Measurements from ENCODE around the gene LRP3. TPM values are rescaled to one million over a fixed set of nuclear protein-coding genes. Genes with fewer than 3 reads are reported as not detected.

The LRP3 gene
- total and polyA plus RNA-seq, 2 of the 13 experiments (the other 11 are each of a cell fraction or from before 2014, with no cell fraction given) = 17.6 to 51.6 TPM

DNA sequence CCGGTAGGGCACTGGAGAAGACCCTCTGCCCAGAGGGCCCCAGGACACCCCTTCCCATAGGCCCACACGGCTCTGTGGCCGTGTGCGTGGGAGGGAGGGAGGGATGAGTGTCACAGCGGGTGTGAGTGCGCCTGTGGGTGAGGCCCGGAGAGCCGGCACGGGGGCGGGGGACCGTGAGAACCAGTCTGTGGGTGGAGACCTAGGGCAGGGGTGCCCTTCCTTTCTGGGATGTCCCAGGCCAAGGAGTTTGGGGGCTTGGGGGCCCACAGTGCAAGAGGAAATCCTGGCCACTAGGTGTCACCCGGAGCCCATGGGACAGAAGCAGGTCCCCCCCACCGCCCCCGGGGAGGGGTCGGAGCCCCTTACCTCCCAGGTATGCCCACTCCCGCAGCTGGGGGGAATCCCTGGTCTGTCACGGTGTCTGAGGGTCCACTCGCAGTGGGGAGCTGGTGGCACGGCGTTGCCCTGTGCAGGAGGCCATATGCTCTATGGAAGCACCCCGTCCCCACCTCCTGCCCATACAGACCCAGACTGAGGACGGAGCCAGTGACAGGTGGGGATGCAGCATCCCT is 47.5 kb downstream of the LRP3 start (continued):
- no peak for TF ChIP-seq ZNF138 (CRISPR knock-in tag; IDR thresholded peaks at IDR 0.05; ENCODE audit: low read depth)
- TF ChIP-seq RARA (CRISPR knock-in tag; IDR thresholded peaks at IDR 0.05) = no peak
- TF ChIP-seq, protein P1, sequence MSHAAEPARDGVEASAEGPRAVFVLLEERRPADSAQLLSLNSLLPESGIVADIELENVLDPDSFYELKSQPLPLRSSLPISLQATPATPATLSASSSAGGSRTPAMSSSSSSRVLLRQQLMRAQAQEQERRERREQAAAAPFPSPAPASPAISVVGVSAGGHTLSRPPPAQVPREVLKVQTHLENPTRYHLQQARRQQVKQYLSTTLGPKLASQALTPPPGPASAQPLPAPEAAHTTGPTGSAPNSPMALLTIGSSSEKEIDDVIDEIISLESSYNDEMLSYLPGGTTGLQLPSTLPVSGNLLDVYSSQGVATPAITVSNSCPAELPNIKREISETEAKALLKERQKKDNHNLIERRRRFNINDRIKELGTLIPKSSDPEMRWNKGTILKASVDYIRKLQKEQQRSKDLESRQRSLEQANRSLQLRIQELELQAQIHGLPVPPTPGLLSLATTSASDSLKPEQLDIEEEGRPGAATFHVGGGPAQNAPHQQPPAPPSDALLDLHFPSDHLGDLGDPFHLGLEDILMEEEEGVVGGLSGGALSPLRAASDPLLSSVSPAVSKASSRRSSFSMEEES (CRISPR knock-in tag; IDR thresholded peaks at IDR 0.05) = no peak
- TF ChIP-seq, protein P2, sequence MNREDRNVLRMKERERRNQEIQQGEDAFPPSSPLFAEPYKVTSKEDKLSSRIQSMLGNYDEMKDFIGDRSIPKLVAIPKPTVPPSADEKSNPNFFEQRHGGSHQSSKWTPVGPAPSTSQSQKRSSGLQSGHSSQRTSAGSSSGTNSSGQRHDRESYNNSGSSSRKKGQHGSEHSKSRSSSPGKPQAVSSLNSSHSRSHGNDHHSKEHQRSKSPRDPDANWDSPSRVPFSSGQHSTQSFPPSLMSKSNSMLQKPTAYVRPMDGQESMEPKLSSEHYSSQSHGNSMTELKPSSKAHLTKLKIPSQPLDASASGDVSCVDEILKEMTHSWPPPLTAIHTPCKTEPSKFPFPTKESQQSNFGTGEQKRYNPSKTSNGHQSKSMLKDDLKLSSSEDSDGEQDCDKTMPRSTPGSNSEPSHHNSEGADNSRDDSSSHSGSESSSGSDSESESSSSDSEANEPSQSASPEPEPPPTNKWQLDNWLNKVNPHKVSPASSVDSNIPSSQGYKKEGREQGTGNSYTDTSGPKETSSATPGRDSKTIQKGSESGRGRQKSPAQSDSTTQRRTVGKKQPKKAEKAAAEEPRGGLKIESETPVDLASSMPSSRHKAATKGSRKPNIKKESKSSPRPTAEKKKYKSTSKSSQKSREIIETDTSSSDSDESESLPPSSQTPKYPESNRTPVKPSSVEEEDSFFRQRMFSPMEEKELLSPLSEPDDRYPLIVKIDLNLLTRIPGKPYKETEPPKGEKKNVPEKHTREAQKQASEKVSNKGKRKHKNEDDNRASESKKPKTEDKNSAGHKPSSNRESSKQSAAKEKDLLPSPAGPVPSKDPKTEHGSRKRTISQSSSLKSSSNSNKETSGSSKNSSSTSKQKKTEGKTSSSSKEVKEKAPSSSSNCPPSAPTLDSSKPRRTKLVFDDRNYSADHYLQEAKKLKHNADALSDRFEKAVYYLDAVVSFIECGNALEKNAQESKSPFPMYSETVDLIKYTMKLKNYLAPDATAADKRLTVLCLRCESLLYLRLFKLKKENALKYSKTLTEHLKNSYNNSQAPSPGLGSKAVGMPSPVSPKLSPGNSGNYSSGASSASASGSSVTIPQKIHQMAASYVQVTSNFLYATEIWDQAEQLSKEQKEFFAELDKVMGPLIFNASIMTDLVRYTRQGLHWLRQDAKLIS (CRISPR knock-in tag; IDR thresholded peaks at IDR 0.05) = no peak
- TF ChIP-seq ZNF333 (CRISPR knock-in tag; IDR thresholded peaks at IDR 0.05; ENCODE audit: borderline replicate concordance) = no peak
- TF ChIP-seq, protein P3, sequence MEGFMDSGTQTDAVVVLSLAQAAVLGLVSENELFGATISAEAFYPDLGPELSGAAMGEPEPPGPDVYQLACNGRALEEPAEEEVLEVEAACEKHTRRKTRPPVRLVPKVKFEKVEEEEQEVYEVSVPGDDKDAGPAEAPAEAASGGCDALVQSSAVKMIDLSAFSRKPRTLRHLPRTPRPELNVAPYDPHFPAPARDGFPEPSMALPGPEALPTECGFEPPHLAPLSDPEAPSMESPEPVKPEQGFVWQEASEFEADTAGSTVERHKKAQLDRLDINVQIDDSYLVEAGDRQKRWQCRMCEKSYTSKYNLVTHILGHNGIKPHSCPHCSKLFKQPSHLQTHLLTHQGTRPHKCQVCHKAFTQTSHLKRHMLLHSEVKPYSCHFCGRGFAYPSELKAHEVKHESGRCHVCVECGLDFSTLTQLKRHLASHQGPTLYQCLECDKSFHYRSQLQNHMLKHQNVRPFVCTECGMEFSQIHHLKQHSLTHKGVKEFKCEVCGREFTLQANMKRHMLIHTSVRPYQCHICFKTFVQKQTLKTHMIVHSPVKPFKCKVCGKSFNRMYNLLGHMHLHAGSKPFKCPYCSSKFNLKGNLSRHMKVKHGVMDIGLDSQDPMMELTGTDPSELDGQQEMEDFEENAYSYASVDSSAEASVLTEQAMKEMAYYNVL (CRISPR knock-in tag; IDR thresholded peaks at IDR 0.05; ENCODE audit: borderline replicate concordance) = no peak
- TF ChIP-seq, protein P4, sequence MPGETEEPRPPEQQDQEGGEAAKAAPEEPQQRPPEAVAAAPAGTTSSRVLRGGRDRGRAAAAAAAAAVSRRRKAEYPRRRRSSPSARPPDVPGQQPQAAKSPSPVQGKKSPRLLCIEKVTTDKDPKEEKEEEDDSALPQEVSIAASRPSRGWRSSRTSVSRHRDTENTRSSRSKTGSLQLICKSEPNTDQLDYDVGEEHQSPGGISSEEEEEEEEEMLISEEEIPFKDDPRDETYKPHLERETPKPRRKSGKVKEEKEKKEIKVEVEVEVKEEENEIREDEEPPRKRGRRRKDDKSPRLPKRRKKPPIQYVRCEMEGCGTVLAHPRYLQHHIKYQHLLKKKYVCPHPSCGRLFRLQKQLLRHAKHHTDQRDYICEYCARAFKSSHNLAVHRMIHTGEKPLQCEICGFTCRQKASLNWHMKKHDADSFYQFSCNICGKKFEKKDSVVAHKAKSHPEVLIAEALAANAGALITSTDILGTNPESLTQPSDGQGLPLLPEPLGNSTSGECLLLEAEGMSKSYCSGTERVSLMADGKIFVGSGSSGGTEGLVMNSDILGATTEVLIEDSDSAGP (CRISPR knock-in tag; IDR thresholded peaks at IDR 0.05; ENCODE audit: borderline replicate concordance) = peak; percentile 47; the same call in 1 of the 2 replicates
- no peak for TF ChIP-seq HHEX (CRISPR knock-in tag; IDR thresholded peaks at IDR 0.05)
- TF ChIP-seq SMARCE1 (IDR thresholded peaks at IDR 0.05; ENCODE audit: borderline replicate concordance) = no peak
- TF ChIP-seq HDAC2 (CRISPR knock-in tag; IDR thresholded peaks at IDR 0.05) = 0 out of 2 replicates have a peak, but pooled peaks have one; percentile 11
- no peak for TF ChIP-seq GPN1 (CRISPR knock-in tag; IDR thresholded peaks at IDR 0.05; ENCODE audit: borderline replicate concordance)
- TF ChIP-seq NCOA5 (CRISPR knock-in tag; IDR thresholded peaks at IDR 0.05) = no peak
- TF ChIP-seq, protein P5, sequence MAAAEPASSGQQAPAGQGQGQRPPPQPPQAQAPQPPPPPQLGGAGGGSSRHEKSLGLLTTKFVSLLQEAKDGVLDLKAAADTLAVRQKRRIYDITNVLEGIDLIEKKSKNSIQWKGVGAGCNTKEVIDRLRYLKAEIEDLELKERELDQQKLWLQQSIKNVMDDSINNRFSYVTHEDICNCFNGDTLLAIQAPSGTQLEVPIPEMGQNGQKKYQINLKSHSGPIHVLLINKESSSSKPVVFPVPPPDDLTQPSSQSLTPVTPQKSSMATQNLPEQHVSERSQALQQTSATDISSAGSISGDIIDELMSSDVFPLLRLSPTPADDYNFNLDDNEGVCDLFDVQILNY (CRISPR knock-in tag; conservative IDR thresholded peaks at IDR 0.05) = no peak
- TF ChIP-seq ZNF367 (CRISPR knock-in tag; IDR thresholded peaks at IDR 0.05; ENCODE audit: borderline replicate concordance) = no peak
- TF ChIP-seq SMAD1 (CRISPR knock-in tag; IDR thresholded peaks at IDR 0.05; ENCODE audit: borderline replicate concordance, low read depth) = no peak
- TF ChIP-seq SPEN (CRISPR knock-in tag; IDR thresholded peaks at IDR 0.05; ENCODE audit: low read depth) = 0 out of 2 replicates have a peak, but pooled peaks have one; percentile 29
- TF ChIP-seq, protein P6, sequence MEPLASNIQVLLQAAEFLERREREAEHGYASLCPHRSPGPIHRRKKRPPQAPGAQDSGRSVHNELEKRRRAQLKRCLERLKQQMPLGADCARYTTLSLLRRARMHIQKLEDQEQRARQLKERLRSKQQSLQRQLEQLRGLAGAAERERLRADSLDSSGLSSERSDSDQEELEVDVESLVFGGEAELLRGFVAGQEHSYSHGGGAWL (CRISPR knock-in tag; IDR thresholded peaks at IDR 0.05) = no peak
- no peak for TF ChIP-seq ZMYM3 (CRISPR knock-in tag; IDR thresholded peaks at IDR 0.05)
